Measurements from ENCODE around the gene ABO. TPM values are rescaled to one million over a fixed set of nuclear protein-coding genes. Genes with fewer than 3 reads are reported as not detected.
A peak's percentile ranks its signal among the peaks of the same experiment; 100 is the strongest.
"Not testable (repeated sequence)": the region's sequence is repeated elsewhere in the genome, so short reads cannot be mapped to it uniquely, and the experiment has no call there.

Gene ABO
- total and polyA plus RNA-seq, 7 experiments from 2014 or later, result 1.7 to 3.3 TPM; not detected in 5

DNA sequence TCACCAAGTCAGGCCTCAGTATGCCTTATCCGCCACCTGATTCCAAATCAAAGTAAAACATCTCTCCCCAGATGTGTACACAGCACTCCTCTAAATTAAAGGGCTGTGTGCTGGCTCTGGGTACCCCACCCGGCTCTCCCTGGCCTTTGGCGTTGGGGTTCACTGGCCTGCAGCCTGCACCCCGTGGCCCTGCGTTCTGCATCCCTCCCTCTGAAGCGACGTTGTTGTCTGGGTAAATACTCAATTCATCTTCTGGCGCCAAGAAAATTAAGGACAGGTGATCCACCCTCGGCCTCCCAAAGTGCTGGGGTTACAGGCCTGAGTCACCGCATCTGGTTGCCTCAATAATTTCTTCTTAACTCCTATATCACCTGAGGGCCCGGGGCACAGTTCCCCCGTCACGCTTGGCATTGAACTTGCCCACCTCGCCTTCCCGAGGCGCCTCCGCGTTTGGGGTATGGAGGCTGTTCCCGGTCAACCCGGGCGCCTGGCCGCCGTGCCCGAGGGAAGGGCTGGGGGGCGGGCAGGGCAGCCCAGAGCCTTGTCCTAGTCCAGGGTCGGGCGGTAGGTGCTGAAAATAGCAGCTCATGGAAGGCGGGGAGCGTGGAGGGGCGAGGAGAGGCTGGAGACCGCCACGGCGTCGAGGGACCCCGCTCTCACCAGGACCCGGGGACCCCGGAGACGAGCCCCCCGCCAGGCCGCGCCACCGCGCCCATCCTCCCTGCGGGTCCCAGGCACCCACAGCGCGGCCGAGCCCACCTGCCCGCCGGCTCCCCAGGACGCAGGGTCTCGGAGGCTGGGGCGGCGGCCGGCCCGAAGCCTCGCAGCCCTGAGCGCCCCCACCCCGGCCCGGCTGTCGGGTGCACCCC lies 531 bp downstream of the ABO start:
- Histone ChIP-seq H3K27ac (ENCODE audit: low read depth, low read length) (no peak overlapping the region), H3K4me1 (ENCODE audit: control insufficient read depth in 2 of 2, insufficient read depth in 2 of 2, low read length in 2 of 2) (no peaks in the 10 kb centered on the region), H3K36me3 (ENCODE audit: control insufficient read depth in 2 of 3, insufficient read depth in 3 of 3, low read length in 3 of 3) (no peaks in the 10 kb centered on the region), H3K9me3 (ENCODE audit: control insufficient read depth in 2 of 3, low read length in 3 of 3) (peaks cover 0 to 6% (median 0%) of the 10 kb centered on the region in 3 experiments), H3K4me3 (ENCODE audit: low read length) (no peak overlapping the region), H3K27me3 (ENCODE audit: control insufficient read depth in 2 of 2, insufficient read depth in 2 of 2, low read length in 2 of 2) (no peaks in the 10 kb centered on the region)
- peaks cover 0 to 14% (median 4%) of the 10 kb centered on the region in 7 donors for H3K4me1 Mint-ChIP-seq
- DNase-seq (no peak), ATAC-seq (peak; percentile 6)
- H3K9me3 Mint-ChIP-seq, result peaks cover 0 to 17% (median 6%) of the 10 kb centered on the region in 11 donors
- intact Hi-C loops (cut with micrococcal nuclease), result loop anchor here in 1 of 2 donors (2.0 to 5.0 kb wide), 2 partner anchors 36 to 87 kb away; no protein-coding TSS in a partner anchor
- H3K36me3 Mint-ChIP-seq, result peaks cover 0 to 2% (median 0%) of the 10 kb centered on the region in 5 donors
- H3K27ac Mint-ChIP-seq, result peak overlapping the region in 1 of 9 donors; percentile 66
- CTCF ChIA-PET, result no interaction called here
- H3K4me3 Mint-ChIP-seq, result peak overlapping the region in 3 of 10 donors; percentile 4 to 31 (median 5)
- H3K27me3 Mint-ChIP-seq, result peaks cover 43 to 60% (median 52%) of the 10 kb centered on the region in 5 donors
- POLR2A ChIA-PET, result no interaction called here

DNA sequence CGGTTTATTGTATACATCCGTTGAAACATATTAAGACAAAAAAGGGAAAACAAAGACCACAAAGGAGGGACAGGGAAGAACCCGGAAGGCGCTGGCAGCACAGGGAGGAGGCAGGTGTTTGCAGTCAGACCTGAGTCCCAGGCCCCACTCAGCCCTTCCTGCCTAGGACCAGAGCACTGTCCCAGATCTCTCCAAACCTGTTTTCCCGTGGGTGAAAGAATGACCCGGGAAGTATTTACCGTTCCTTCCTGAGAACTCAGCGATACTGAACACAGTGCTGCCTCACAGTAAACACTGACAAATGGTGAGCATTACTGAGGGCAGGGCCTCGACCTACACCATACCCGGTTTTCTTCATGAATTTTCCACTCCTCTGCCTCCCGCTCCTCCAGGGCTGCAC lies 1.2 kb downstream of the ABO start:
- intact Hi-C loops (cut with micrococcal nuclease), result loop anchor here in 1 of 2 donors (2.0 to 5.0 kb wide), 2 partner anchors 35 to 87 kb away; no protein-coding TSS in a partner anchor
- H3K36me3 Mint-ChIP-seq, result peaks cover 0 to 2% (median 0%) of the 10 kb centered on the region in 5 donors
- Histone ChIP-seq H3K4me1 (ENCODE audit: control insufficient read depth in 2 of 2, insufficient read depth in 2 of 2, low read length in 2 of 2) (no peaks in the 10 kb centered on the region), H3K27me3 (ENCODE audit: control insufficient read depth in 2 of 2, insufficient read depth in 2 of 2, low read length in 2 of 2) (no peaks in the 10 kb centered on the region), H3K9me3 (ENCODE audit: control insufficient read depth in 2 of 3, low read length in 3 of 3) (peaks cover 0 to 6% (median 0%) of the 10 kb centered on the region in 3 experiments), H3K27ac (ENCODE audit: low read depth, low read length) (no peak overlapping the region), H3K4me3 (ENCODE audit: low read length) (no peak overlapping the region), H3K36me3 (ENCODE audit: control insufficient read depth in 2 of 3, insufficient read depth in 3 of 3, low read length in 3 of 3) (no peaks in the 10 kb centered on the region)
- ChIA-PET CTCF (no interaction called here), POLR2A (no interaction called here)
- H3K4me3 Mint-ChIP-seq, result peak overlapping the region in 4 of 10 donors; percentile 5 to 58 (median 44)
- H3K4me1 Mint-ChIP-seq, result peaks cover 0 to 14% (median 4%) of the 10 kb centered on the region in 7 donors
- H3K27ac Mint-ChIP-seq, result peak overlapping the region in 1 of 9 donors; percentile 66
- ATAC-seq (no peak), DNase-seq (no peak)
- H3K27me3 Mint-ChIP-seq, result peaks cover 43 to 60% (median 53%) of the 10 kb centered on the region in 5 donors
- H3K9me3 Mint-ChIP-seq, result peaks cover 0 to 10% (median 5%) of the 10 kb centered on the region in 11 donors

DNA sequence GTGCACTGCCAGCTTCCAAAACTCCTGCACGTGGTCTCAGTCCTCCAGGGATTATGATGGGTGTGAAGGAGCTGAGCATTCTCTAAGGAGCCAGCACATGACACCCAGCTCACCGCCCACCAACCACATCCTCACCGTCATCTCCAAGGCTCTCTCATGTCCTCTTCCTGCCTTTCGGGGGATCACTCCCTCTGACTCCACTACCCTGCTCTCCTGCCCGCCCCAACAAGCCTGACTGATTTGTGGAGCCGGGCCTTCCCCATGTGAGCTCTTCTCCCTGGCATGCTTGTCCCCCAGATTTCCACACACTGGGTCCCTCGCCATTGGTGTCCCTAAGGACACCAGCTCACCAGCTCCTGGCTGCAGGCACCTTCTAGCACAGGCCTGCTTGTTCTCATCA lies 1.9 kb downstream of the ABO start:
- Mint-ChIP-seq H3K36me3 (peaks cover 0 to 2% (median 0%) of the 10 kb centered on the region in 5 donors), H3K27me3 (peaks cover 45 to 64% (median 57%) of the 10 kb centered on the region in 5 donors), H3K27ac (peak overlapping the region in 2 of 9 donors; percentile 36 to 75), H3K4me1 (peaks cover 0 to 14% (median 4%) of the 10 kb centered on the region in 7 donors), H3K4me3 (peak overlapping the region in 2 of 10 donors; percentile 17 to 58), H3K9me3 (peaks cover 0 to 8% (median 5%) of the 10 kb centered on the region in 11 donors)
- no peak overlapping the region for H3K27ac ChIP-seq (ENCODE audit: low read depth, low read length)
- DNase-seq (peak in 1 of 9 donors; percentile 8), ATAC-seq (no peak)
- intact Hi-C loops (cut with micrococcal nuclease), result loop anchor here in 1 of 2 donors (5.0 kb wide), 1 partner anchor 86 kb away; no protein-coding TSS in a partner anchor
- POLR2A ChIA-PET, result no interaction called here
- H3K36me3 ChIP-seq (ENCODE audit: control insufficient read depth in 2 of 3, insufficient read depth in 3 of 3, low read length in 3 of 3), result no peaks in the 10 kb centered on the region
- no peaks in the 10 kb centered on the region for H3K4me1 ChIP-seq (ENCODE audit: control insufficient read depth in 2 of 2, insufficient read depth in 2 of 2, low read length in 2 of 2)
- CTCF ChIA-PET, result no interaction called here
- H3K27me3 ChIP-seq (ENCODE audit: control insufficient read depth in 2 of 2, insufficient read depth in 2 of 2, low read length in 2 of 2), result no peaks in the 10 kb centered on the region
- peaks cover 0 to 2% (median 0%) of the 10 kb centered on the region in 3 experiments for H3K9me3 ChIP-seq (ENCODE audit: control insufficient read depth in 2 of 3, low read length in 3 of 3)
- no peak overlapping the region for H3K4me3 ChIP-seq (ENCODE audit: low read length)

DNA sequence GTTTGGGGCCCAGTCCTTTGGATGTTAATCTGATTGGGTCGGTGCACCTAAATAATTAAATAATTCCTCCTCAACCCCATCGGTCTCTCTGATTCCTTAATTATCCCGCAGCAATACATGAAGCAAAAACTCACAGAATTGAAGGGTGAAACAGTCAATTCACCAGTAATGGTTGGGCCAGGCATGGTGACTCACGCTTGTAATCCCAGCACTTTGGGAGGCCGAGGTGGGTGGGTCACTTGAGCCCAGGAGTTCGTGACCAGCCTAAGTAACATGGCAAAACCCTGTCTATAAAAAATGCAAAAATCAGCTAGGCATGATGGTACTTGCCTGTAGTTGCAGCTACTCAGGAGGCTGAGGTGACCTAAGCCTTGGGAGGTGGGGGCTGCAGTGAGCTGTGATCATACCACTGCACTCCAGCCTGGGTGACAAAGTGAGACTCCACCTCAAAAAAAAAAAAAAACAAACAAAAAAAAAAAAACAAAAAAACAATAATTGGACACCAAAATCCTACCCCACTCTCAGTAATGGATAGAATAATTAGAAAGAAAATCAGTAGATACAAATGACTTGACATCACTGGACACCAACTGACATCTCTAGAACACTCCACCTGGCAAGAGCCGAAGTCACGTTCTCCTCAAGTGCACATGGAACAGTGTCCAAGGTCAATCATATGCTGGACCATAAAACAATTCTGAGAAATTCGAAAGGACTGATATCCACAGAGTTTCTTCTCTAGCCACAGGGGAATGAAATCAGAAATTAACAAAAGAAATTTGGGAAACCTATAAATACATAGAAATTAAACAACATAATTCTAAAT lies 5.3 kb downstream of the ABO start:
- no peaks in the 10 kb centered on the region for H3K4me1 ChIP-seq (ENCODE audit: control insufficient read depth in 2 of 2, insufficient read depth in 2 of 2, low read length in 2 of 2)
- ChIA-PET CTCF (no interaction called here), POLR2A (no interaction called here)

DNA sequence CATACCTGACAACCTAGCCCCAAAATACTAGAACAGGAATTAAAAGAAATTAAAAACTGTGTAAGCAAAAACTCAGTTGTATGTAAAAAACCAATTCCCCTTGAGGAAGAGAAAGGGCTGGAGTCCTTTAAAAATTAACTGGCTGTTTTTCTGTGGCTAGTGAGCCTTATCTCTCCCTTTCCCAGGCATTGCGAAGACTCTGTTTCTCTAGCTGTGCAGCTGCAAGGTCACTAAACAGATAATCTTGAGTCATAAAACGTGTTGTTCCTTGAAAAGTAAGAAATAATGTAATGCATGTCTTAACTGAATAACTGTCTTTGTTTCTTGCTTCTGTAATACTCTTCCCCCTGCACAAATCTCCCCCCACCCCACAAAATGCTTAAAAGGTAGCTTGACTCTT lies 5.9 kb downstream of the ABO start:
- H3K27me3 ChIP-seq (ENCODE audit: control insufficient read depth in 2 of 2, insufficient read depth in 2 of 2, low read length in 2 of 2); H3K4me3 ChIP-seq (ENCODE audit: low read length); H3K9me3 ChIP-seq (ENCODE audit: control insufficient read depth in 2 of 3, low read length in 3 of 3); H3K9me3 Mint-ChIP-seq; H3K4me1 ChIP-seq (ENCODE audit: control insufficient read depth in 2 of 2, insufficient read depth in 2 of 2, low read length in 2 of 2); H3K27ac Mint-ChIP-seq; POLR2A ChIA-PET; DNase-seq; H3K27ac ChIP-seq (ENCODE audit: low read depth, low read length); H3K36me3 ChIP-seq (ENCODE audit: control insufficient read depth in 2 of 3, insufficient read depth in 3 of 3, low read length in 3 of 3); H3K36me3 Mint-ChIP-seq; CTCF ChIA-PET; ATAC-seq; H3K4me3 Mint-ChIP-seq; intact Hi-C loops (cut with micrococcal nuclease): not testable (repeated sequence)
- Mint-ChIP-seq H3K27me3 (peaks cover 34 to 52% (median 43%) of the 10 kb centered on the region in 5 donors), H3K4me1 (peaks cover 0 to 12% (median 0%) of the 10 kb centered on the region in 7 donors)

More for the DNA sequence above, 5.3 kb downstream of the ABO start:
- H3K9me3 Mint-ChIP-seq, result peaks cover 0 to 2% (median 0%) of the 10 kb centered on the region in 11 donors
- peaks cover 0 to 14% (median 2%) of the 10 kb centered on the region in 7 donors for H3K4me1 Mint-ChIP-seq
- Histone ChIP-seq H3K9me3 (ENCODE audit: control insufficient read depth in 2 of 3, low read length in 3 of 3) (no peaks in the 10 kb centered on the region), H3K36me3 (ENCODE audit: control insufficient read depth in 2 of 3, insufficient read depth in 3 of 3, low read length in 3 of 3) (no peaks in the 10 kb centered on the region), H3K27ac (ENCODE audit: low read depth, low read length) (no peak overlapping the region), H3K27me3 (ENCODE audit: control insufficient read depth in 2 of 2, insufficient read depth in 2 of 2, low read length in 2 of 2) (no peaks in the 10 kb centered on the region), H3K4me3 (ENCODE audit: low read length) (no peak overlapping the region)
- intact Hi-C loops (cut with micrococcal nuclease), result loop anchor here in 1 of 2 donors (5.0 kb wide), 1 partner anchor 82 kb away; no protein-coding TSS in a partner anchor
- ATAC-seq, result no peak
- peaks cover 38 to 55% (median 48%) of the 10 kb centered on the region in 5 donors for H3K27me3 Mint-ChIP-seq
- peaks cover 0 to 2% (median 0%) of the 10 kb centered on the region in 5 donors for H3K36me3 Mint-ChIP-seq
- DNase-seq, result no peak
- H3K27ac Mint-ChIP-seq, result no peak overlapping the region
- H3K4me3 Mint-ChIP-seq, result no peak overlapping the region

DNA sequence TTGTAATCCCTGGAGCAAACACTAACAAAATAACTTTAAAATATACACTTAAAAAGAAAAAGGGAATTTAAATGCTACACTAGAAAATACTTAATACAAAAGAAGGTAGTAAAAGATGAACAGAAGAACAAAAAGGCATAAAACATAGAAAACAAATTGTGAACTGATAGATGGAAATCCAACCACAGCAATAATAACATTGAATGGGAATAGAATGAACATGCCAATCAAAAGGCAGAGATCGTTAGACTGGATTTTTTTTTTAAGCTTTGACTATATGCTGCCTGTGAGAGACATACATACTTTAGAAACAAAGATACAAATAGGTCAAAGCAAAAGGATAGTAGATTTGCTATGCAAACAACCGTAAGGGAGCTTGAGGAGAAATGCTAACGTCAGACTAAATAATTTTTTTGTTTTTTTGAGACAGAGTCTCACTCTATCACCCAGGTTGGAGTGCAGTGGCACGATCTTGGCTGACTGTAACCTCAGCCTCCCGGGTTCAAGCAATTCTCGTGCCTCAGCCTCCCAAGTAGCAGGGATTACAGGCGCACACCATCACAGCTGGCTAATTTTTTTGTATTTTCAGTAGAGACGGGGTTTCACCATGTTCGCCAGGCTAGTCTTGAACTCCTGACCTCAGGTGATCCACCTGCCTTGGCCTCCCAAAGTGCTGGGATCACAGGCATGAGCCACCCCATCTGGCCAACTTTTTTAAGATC lies 6.5 kb downstream of the ABO start:
- CTCF ChIA-PET, result no interaction called here
- POLR2A ChIA-PET, result no interaction called here

More for the DNA sequence above, 6.5 kb downstream of the ABO start:
- Histone ChIP-seq H3K4me3 (ENCODE audit: low read length) (no peak overlapping the region), H3K27ac (ENCODE audit: low read depth, low read length) (no peak overlapping the region), H3K27me3 (ENCODE audit: control insufficient read depth in 2 of 2, insufficient read depth in 2 of 2, low read length in 2 of 2) (no peaks in the 10 kb centered on the region), H3K9me3 (ENCODE audit: control insufficient read depth in 2 of 3, low read length in 3 of 3) (no peaks in the 10 kb centered on the region), H3K4me1 (ENCODE audit: control insufficient read depth in 2 of 2, insufficient read depth in 2 of 2, low read length in 2 of 2) (no peaks in the 10 kb centered on the region), H3K36me3 (ENCODE audit: control insufficient read depth in 2 of 3, insufficient read depth in 3 of 3, low read length in 3 of 3) (no peaks in the 10 kb centered on the region)
- peaks cover 0 to 1% (median 0%) of the 10 kb centered on the region in 5 donors for H3K36me3 Mint-ChIP-seq
- H3K27me3 Mint-ChIP-seq, result peaks cover 28 to 47% (median 37%) of the 10 kb centered on the region in 5 donors
- peaks cover 0 to 8% (median 0%) of the 10 kb centered on the region in 7 donors for H3K4me1 Mint-ChIP-seq
- intact Hi-C loops (cut with micrococcal nuclease), result no loop called here
- no peak overlapping the region for H3K27ac Mint-ChIP-seq
- H3K4me3 Mint-ChIP-seq, result no peak overlapping the region
- ATAC-seq (no peak), DNase-seq (no peak)
- H3K9me3 Mint-ChIP-seq, result no peaks in the 10 kb centered on the region

Measured in naive thymus-derived CD4-positive, alpha-beta T cell (primary cell).